HEK293 (cell line): Measurements from ENCODE around the gene SUSD6.

ENCODE experiments used
- CTCF ChIA-PET: fragments of 350-600 bp; formaldehyde crosslinking; extraction: SDS; loops from one replicate; lab custom pipeline; 2021; ENCODE audit warnings: antibody characterized with exemption; lab: Yijun Ruan, JAX
- POLR2A ChIA-PET: fragments of 300-600 bp; formaldehyde crosslinking; extraction: SDS; loops from one replicate; lab custom pipeline; 2020; ENCODE audit warnings: antibody characterized with exemption, inconsistent platforms; lab: Yijun Ruan, JAX
- H3K27ac ChIP-seq: fragments of 200-500 bp; sonication (Bioruptor generic); 2 replicates; pipeline ENCODE4 v1.5.1; 2014; ENCODE audit warnings: low read depth, low read length, control low read depth, inconsistent platforms; ENCODE audit errors: extremely low read depth
- H3K36me3 ChIP-seq, 2 experiments: fragments of 200-500 bp in 1 of 2; sonication (Bioruptor generic) in 1 of 2; 1 replicate in 1 of 2; 2 replicates in 1 of 2; pipeline ENCODE4 v1.5.1; 2014 to 2017; ENCODE audit warnings: inconsistent platforms in 2 of 2, low read length in 2 of 2; ENCODE audit not compliant: control insufficient read depth in 2 of 2, insufficient read depth in 1 of 2
- H3K4me1 ChIP-seq: fragments of 200-500 bp; sonication (Bioruptor generic); 2 replicates; pipeline ENCODE4 v1.5.1; 2014; ENCODE audit warnings: mild to moderate bottlenecking, low read length, inconsistent platforms; ENCODE audit not compliant: control insufficient read depth, insufficient read depth
- H3K4me3 ChIP-seq: 2 replicates; pipeline ENCODE4 v1.5.1; 2011; ENCODE audit warnings: low read depth, mild to moderate bottlenecking, control low read depth, low read length, moderate library complexity
- H3K9me3 ChIP-seq: fragments of 200-500 bp; sonication (Bioruptor generic); 2 replicates; pipeline ENCODE4 v1.5.1; 2014; ENCODE audit warnings: low read depth, low read length, inconsistent platforms; ENCODE audit not compliant: control insufficient read depth, insufficient read depth
- CTCF ChIP-seq: fragments of 450-650 bp; formaldehyde crosslinking; IDR thresholded peaks from 2 replicates; pipeline ENCODE4 v1.5.1; 2016; ENCODE audit warnings: missing biosample characterization, missing genetic modification characterization
- GLIS1 ChIP-seq: fragments of 450-650 bp; formaldehyde crosslinking; IDR thresholded peaks from 2 replicates; pipeline ENCODE4 v1.5.1; 2016; ENCODE audit warnings: missing biosample characterization, missing genetic modification characterization
- MEIS1 ChIP-seq: sonication (generic); formaldehyde crosslinking; IDR thresholded peaks from 2 replicates; pipeline ENCODE4 v1.8.1; 2022; ENCODE audit warnings: missing genetic modification reagents, mild to moderate bottlenecking, borderline replicate concordance
- OSR2 ChIP-seq: fragments of 450-650 bp; formaldehyde crosslinking; IDR thresholded peaks from 2 replicates; pipeline ENCODE4 v1.5.1; 2016; ENCODE audit warnings: missing biosample characterization, missing genetic modification characterization
- PRDM4 ChIP-seq: fragments of 450-650 bp; formaldehyde crosslinking; IDR thresholded peaks from 2 replicates; pipeline ENCODE4 v1.5.1; 2017; ENCODE audit warnings: missing biosample characterization, missing genetic modification characterization
- TSHZ1 ChIP-seq: fragments of 450-650 bp; formaldehyde crosslinking; IDR thresholded peaks from 2 replicates; pipeline ENCODE4 v1.5.1; 2016; ENCODE audit warnings: missing biosample characterization, missing genetic modification characterization, borderline replicate concordance
- ZBTB48 ChIP-seq: fragments of 450-650 bp; formaldehyde crosslinking; IDR thresholded peaks from 2 replicates; pipeline ENCODE4 v1.5.1; 2016; ENCODE audit warnings: missing biosample characterization, missing genetic modification characterization
- ZEB2 ChIP-seq: fragments of 450-650 bp; formaldehyde crosslinking; IDR thresholded peaks from 2 replicates; pipeline ENCODE4 v1.5.1; 2016; ENCODE audit warnings: missing biosample characterization, missing genetic modification characterization
- ZNF341 ChIP-seq: fragments of 450-650 bp; formaldehyde crosslinking; IDR thresholded peaks from 2 replicates; pipeline ENCODE4; 2016; ENCODE audit warnings: low read depth, missing biosample characterization, missing genetic modification characterization
- ZNF555 ChIP-seq: fragments of 450-650 bp; formaldehyde crosslinking; conservative IDR thresholded peaks from 2 replicates; pipeline ENCODE4 v1.5.1; 2017; ENCODE audit warnings: missing biosample characterization, mild to moderate bottlenecking, missing genetic modification characterization, inconsistent platforms
- ZNF660 ChIP-seq: fragments of 450-650 bp; IDR thresholded peaks from 2 replicates; pipeline ENCODE4 v1.5.1; 2018; ENCODE audit warnings: missing biosample characterization, mild to moderate bottlenecking, missing genetic modification characterization
- ZNF747 ChIP-seq: fragments of 450-650 bp; formaldehyde crosslinking; IDR thresholded peaks from 2 replicates; pipeline ENCODE4 v1.5.1; 2016; ENCODE audit warnings: missing biosample characterization, missing genetic modification characterization
- ZNF776 ChIP-seq: fragments of 450-650 bp; formaldehyde crosslinking; IDR thresholded peaks from 2 replicates; pipeline ENCODE4 v1.5.0; 2017; ENCODE audit warnings: missing biosample characterization, missing genetic modification characterization, borderline replicate concordance
- TF ChIP-seq, protein P1 (sequence below): fragments of 450-650 bp; formaldehyde crosslinking; IDR thresholded peaks from 2 replicates; pipeline ENCODE4 v1.5.1; 2017; ENCODE audit warnings: missing biosample characterization, mild to moderate bottlenecking, missing genetic modification characterization, moderate library complexity
- TF ChIP-seq, protein P2 (sequence below): fragments of 450-650 bp; formaldehyde crosslinking; IDR thresholded peaks from 2 replicates; pipeline ENCODE4 v1.5.1; 2017; ENCODE audit warnings: missing biosample characterization, missing genetic modification characterization
- TF ChIP-seq, protein P3 (sequence below): fragments of 450-650 bp; formaldehyde crosslinking; IDR thresholded peaks from 2 replicates; pipeline ENCODE4; 2016; ENCODE audit warnings: missing biosample characterization, missing genetic modification characterization

The SUSD6 gene

DNA sequence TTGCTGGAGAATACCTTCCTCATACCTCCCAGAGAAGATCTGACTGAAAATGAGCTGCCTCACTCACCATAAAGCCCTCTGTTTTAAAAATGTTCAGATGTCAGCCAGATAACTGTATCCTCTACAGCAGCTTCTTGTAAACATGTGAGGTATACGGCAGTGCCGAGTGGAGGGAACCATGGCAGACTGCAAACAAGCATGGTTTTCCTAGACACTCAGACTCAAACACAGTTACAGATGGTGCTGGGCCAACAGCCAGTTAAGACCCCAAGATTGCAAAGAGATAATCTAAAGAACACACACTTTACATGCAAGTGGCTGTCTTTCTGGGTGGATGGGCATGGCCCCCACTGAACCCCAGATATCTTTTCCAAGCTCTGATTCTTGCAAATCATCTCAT, 20.1 kb upstream of the SUSD6 start:
- Histone ChIP-seq H3K9me3 (no peaks in the 10 kb centered on the region), H3K36me3 (no peaks in the 10 kb centered on the region), H3K4me3 (no peak overlapping the region), H3K27ac (no peak overlapping the region), H3K4me1 (no peaks in the 10 kb centered on the region)
- ChIA-PET CTCF (no interaction called here), POLR2A (no interaction called here)
- TF ChIP-seq, protein P1, sequence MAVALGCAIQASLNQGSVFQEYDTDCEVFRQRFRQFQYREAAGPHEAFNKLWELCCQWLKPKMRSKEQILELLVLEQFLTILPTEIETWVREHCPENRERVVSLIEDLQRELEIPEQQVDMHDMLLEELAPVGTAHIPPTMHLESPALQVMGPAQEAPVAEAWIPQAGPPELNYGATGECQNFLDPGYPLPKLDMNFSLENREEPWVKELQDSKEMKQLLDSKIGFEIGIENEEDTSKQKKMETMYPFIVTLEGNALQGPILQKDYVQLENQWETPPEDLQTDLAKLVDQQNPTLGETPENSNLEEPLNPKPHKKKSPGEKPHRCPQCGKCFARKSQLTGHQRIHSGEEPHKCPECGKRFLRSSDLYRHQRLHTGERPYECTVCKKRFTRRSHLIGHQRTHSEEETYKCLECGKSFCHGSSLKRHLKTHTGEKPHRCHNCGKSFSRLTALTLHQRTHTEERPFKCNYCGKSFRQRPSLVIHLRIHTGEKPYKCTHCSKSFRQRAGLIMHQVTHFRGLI: no peak
- TF ChIP-seq TSHZ1 (tag by site-specific recombination): no peak
- no peak for TF ChIP-seq GLIS1 (tag by site-specific recombination)
- TF ChIP-seq, protein P2, sequence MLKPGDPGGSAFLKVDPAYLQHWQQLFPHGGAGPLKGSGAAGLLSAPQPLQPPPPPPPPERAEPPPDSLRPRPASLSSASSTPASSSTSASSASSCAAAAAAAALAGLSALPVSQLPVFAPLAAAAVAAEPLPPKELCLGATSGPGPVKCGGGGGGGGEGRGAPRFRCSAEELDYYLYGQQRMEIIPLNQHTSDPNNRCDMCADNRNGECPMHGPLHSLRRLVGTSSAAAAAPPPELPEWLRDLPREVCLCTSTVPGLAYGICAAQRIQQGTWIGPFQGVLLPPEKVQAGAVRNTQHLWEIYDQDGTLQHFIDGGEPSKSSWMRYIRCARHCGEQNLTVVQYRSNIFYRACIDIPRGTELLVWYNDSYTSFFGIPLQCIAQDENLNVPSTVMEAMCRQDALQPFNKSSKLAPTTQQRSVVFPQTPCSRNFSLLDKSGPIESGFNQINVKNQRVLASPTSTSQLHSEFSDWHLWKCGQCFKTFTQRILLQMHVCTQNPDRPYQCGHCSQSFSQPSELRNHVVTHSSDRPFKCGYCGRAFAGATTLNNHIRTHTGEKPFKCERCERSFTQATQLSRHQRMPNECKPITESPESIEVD: no peak
- no peak for TF ChIP-seq CTCF (tag by site-specific recombination)
- TF ChIP-seq ZNF776 (tag by site-specific recombination): no peak
- TF ChIP-seq, protein P3, sequence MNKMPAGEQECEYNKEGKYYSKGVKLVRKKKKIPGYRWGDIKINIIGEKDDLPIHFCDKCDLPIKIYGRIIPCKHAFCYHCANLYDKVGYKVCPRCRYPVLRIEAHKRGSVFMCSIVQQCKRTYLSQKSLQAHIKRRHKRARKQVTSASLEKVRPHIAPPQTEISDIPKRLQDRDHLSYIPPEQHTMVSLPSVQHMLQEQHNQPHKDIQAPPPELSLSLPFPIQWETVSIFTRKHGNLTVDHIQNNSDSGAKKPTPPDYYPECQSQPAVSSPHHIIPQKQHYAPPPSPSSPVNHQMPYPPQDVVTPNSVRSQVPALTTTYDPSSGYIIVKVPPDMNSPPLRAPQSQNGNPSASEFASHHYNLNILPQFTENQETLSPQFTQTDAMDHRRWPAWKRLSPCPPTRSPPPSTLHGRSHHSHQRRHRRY (tag by site-specific recombination): no peak
- TF ChIP-seq ZBTB48 (tag by site-specific recombination): no peak
- no peak for TF ChIP-seq ZNF341 (tag by site-specific recombination)
- TF ChIP-seq ZNF747 (tag by site-specific recombination): no peak
- TF ChIP-seq MEIS1 (CRISPR knock-in tag): no peak
- TF ChIP-seq ZNF555 (tag by site-specific recombination): no peak
- TF ChIP-seq ZNF660 (tag by site-specific recombination): no peak
- no peak for TF ChIP-seq ZEB2 (tag by site-specific recombination)
- TF ChIP-seq PRDM4 (tag by site-specific recombination): no peak
- TF ChIP-seq OSR2 (tag by site-specific recombination): no peak
